Transverse colon (tissue), 1 donor: Measurements from ENCODE around the gene AIRE.

Experiments
- EP300 ChIP-seq: sonication (generic); formaldehyde crosslinking; IDR thresholded peaks from one replicate; pipeline ENCODE4 v1.6.1; 2017; ENCODE audit warnings: antibody characterized with exemption, low read depth
- POLR2A ChIP-seq: fragments of 450-650 bp; IDR thresholded peaks from one replicate; pipeline ENCODE4 v1.6.1; 2016; ENCODE audit warnings: antibody characterized with exemption, mild to moderate bottlenecking, moderate library complexity

- TF ChIP-seq POLR2A (no peak), EP300 (no peak)
These were observed 12.6 kb upstream of the AIRE start for GRCh38 chr21:44273046-44273445.
